Neural progenitor cell (in vitro differentiated cells): ENCODE measurements around the gene CPNE8. TPM values are rescaled to one million over a fixed set of nuclear protein-coding genes. Genes with fewer than 3 reads are reported as not detected.

ENCODE experiments used
- DNase-seq: peaks from one replicate; pipeline ENCODE4 v3.0.0-alpha.2; 2016; ENCODE audit warnings: low spot score
- H2AFZ ChIP-seq: fragments of 200-600 bp; sonication (generic); replicated peaks from 2 replicates; pipeline ENCODE4 v1.6.1; 2016; ENCODE audit warnings: antibody characterized with exemption
- H3F3A ChIP-seq: fragments of 200-600 bp; sonication (generic); 2 replicates; pipeline ENCODE4 v1.6.1; 2016; ENCODE audit warnings: antibody characterized with exemption, low read depth
- H3K27ac ChIP-seq: fragments of 200-600 bp; sonication (generic); 2 replicates; pipeline ENCODE4 v1.5.1; 2016; ENCODE audit warnings: mild to moderate bottlenecking
- H3K27me3 ChIP-seq: fragments of 200-600 bp; sonication (generic); 2 replicates; pipeline ENCODE4 v1.6.1; 2016; ENCODE audit warnings: mild to moderate bottlenecking, moderate library complexity
- H3K36me3 ChIP-seq: fragments of 200-600 bp; sonication (generic); 2 replicates; pipeline ENCODE4 v1.5.1; 2016
- H3K4me1 ChIP-seq: fragments of 200-600 bp; sonication (generic); 2 replicates; pipeline ENCODE4 v1.6.1; 2016; ENCODE audit warnings: mixed run types
- H3K4me2 ChIP-seq: fragments of 200-600 bp; sonication (generic); 2 replicates; pipeline ENCODE4 v1.6.1; 2016
- H3K4me3 ChIP-seq: fragments of 200-600 bp; sonication (generic); 2 replicates; pipeline ENCODE4 v1.5.1; 2016
- H3K79me2 ChIP-seq: fragments of 200-600 bp; sonication (generic); 2 replicates; pipeline ENCODE4 v1.6.1; 2016; ENCODE audit warnings: low read depth
- H3K9ac ChIP-seq: fragments of 200-600 bp; sonication (generic); 2 replicates; pipeline ENCODE4 v1.6.1; 2016
- H3K9me3 ChIP-seq: fragments of 200-600 bp; sonication (generic); 2 replicates; pipeline ENCODE4 v1.5.1; 2016; ENCODE audit warnings: low read depth
- H4K20me1 ChIP-seq: fragments of 200-600 bp; sonication (generic); 2 replicates; pipeline ENCODE4 v1.6.1; 2016; ENCODE audit warnings: low read depth
- H3K27ac Mint-ChIP-seq: 3 replicates; pipeline ENCODE4 v1.8.0; 2021; ENCODE audit warnings: mixed read lengths
- H3K27me3 Mint-ChIP-seq: 2 replicates; pipeline ENCODE4 v1.8.0; 2022; ENCODE audit warnings: low read depth, mild to moderate bottlenecking, inconsistent platforms, moderate library complexity, mixed read lengths; ENCODE audit not compliant: insufficient read depth
- H3K36me3 Mint-ChIP-seq: 3 replicates; pipeline ENCODE4 v1.8.0; 2021; ENCODE audit warnings: mixed read lengths
- H3K4me1 Mint-ChIP-seq: 3 replicates; pipeline ENCODE4 v1.8.0; 2021; ENCODE audit warnings: mixed read lengths
- H3K4me3 Mint-ChIP-seq: 3 replicates; pipeline ENCODE4 v1.8.0; 2021; ENCODE audit warnings: mild to moderate bottlenecking, moderate library complexity, mixed read lengths
- H3K9me3 Mint-ChIP-seq: 3 replicates; pipeline ENCODE4 v1.8.0; 2020; ENCODE audit warnings: mixed read lengths
- EZH2 ChIP-seq: fragments of 200-600 bp; sonication (generic); IDR thresholded peaks from 2 replicates; pipeline ENCODE4 v1.6.1; 2017; ENCODE audit warnings: antibody characterized with exemption, mild to moderate bottlenecking, moderate library complexity
- EZH2phosphoT487 ChIP-seq: fragments of 200-600 bp; sonication (generic); IDR thresholded peaks from 2 replicates; pipeline ENCODE4 v1.6.1; 2017; ENCODE audit warnings: antibody characterized with exemption
- total RNA-seq: library from RNA; depleted of rRNA; stranded (reverse); fragments of >200 nt; gene quantifications from 2 replicates; pipeline ENCODE4 v1.2.3, GENCODE V29; 2015; ENCODE audit warnings: low replicate concordance
- TF ChIP-seq, protein P1 (sequence below): fragments of 200-600 bp; sonication (generic); IDR thresholded peaks from 2 replicates; pipeline ENCODE4 v1.5.1; 2017; ENCODE audit warnings: antibody characterized with exemption, mild to moderate bottlenecking

Gene CPNE8
- total RNA-seq, 1 donor from 2014 or later: 19.5 TPM

DNA sequence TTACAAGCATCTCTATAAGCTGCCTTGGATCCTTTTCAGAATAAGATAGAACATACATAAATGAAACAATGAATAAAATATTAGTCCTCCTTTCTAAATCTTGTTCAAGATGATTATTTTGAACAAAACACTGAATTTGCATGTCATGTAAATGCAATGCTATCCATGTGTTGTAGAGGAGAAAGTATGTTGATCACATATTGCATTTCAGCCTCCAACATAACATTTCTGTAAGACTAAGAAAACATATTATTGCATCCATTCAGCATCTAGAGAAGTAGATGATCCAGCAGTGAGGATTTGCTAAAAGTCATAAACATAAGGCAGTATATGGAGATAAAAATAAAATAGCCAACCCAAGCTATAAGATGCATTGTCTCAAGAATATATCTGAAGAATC is 172.6 kb downstream of the CPNE8 start:
- no peaks in the 10 kb centered on the region for H3K9me3 Mint-ChIP-seq
- no peak for DNase-seq
- no peaks in the 10 kb centered on the region for H3F3A ChIP-seq
- H3K9ac ChIP-seq: no peak overlapping the region
- no peak overlapping the region for H3K4me2 ChIP-seq
- H3K27ac ChIP-seq: no peak overlapping the region
- H3K4me3 ChIP-seq: no peak overlapping the region
- no peaks in the 10 kb centered on the region for H4K20me1 ChIP-seq
- H3K4me1 Mint-ChIP-seq: no peaks in the 10 kb centered on the region
- no peaks in the 10 kb centered on the region for H3K27me3 Mint-ChIP-seq
- H3K79me2 ChIP-seq: no peaks in the 10 kb centered on the region
- no peaks in the 10 kb centered on the region for H3K9me3 ChIP-seq
- no peaks in the 10 kb centered on the region for H3K36me3 ChIP-seq
- no peaks in the 10 kb centered on the region for H3K27me3 ChIP-seq
- H3K4me3 Mint-ChIP-seq: no peak overlapping the region
- TF ChIP-seq EZH2phosphoT487 (no peak), EZH2 (no peak)
- TF ChIP-seq, protein P1, sequence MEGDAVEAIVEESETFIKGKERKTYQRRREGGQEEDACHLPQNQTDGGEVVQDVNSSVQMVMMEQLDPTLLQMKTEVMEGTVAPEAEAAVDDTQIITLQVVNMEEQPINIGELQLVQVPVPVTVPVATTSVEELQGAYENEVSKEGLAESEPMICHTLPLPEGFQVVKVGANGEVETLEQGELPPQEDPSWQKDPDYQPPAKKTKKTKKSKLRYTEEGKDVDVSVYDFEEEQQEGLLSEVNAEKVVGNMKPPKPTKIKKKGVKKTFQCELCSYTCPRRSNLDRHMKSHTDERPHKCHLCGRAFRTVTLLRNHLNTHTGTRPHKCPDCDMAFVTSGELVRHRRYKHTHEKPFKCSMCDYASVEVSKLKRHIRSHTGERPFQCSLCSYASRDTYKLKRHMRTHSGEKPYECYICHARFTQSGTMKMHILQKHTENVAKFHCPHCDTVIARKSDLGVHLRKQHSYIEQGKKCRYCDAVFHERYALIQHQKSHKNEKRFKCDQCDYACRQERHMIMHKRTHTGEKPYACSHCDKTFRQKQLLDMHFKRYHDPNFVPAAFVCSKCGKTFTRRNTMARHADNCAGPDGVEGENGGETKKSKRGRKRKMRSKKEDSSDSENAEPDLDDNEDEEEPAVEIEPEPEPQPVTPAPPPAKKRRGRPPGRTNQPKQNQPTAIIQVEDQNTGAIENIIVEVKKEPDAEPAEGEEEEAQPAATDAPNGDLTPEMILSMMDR: no peak
- H3K27ac Mint-ChIP-seq: no peak overlapping the region
- H2AFZ ChIP-seq: no peak overlapping the region
- no peaks in the 10 kb centered on the region for H3K36me3 Mint-ChIP-seq
- H3K4me1 ChIP-seq: no peaks in the 10 kb centered on the region

- TF ChIP-seq, protein P1: no peak
- TF ChIP-seq EZH2 (no peak), EZH2phosphoT487 (no peak)
- H3K4me1 ChIP-seq: no peaks in the 10 kb centered on the region
- Mint-ChIP-seq H3K36me3 (no peaks in the 10 kb centered on the region), H3K4me3 (no peak overlapping the region), H3K4me1 (no peaks in the 10 kb centered on the region), H3K27ac (no peak overlapping the region), H3K27me3 (no peaks in the 10 kb centered on the region), H3K9me3 (no peaks in the 10 kb centered on the region)
- no peak for DNase-seq
- H4K20me1 ChIP-seq: no peaks in the 10 kb centered on the region
- no peak overlapping the region for H3K27ac ChIP-seq
- no peaks in the 10 kb centered on the region for H3K9me3 ChIP-seq
- H3K4me3 ChIP-seq: no peak overlapping the region
- H2AFZ ChIP-seq: no peak overlapping the region
- H3K27me3 ChIP-seq: no peaks in the 10 kb centered on the region
- no peak overlapping the region for H3K9ac ChIP-seq
- no peaks in the 10 kb centered on the region for H3K79me2 ChIP-seq
- no peaks in the 10 kb centered on the region for H3F3A ChIP-seq
- no peaks in the 10 kb centered on the region for H3K36me3 ChIP-seq
- H3K4me2 ChIP-seq: no peak overlapping the region
Observed at GRCh38 chr12:38728894-38729293, 176.5 kb downstream of the CPNE8 start.

- Histone ChIP-seq H3K4me2 (no peak overlapping the region), H3K9ac (no peak overlapping the region), H3F3A (no peaks in the 10 kb centered on the region), H3K79me2 (no peaks in the 10 kb centered on the region), H3K27ac (no peak overlapping the region), H3K27me3 (no peaks in the 10 kb centered on the region), H3K36me3 (no peaks in the 10 kb centered on the region), H3K4me3 (no peak overlapping the region), H3K9me3 (no peaks in the 10 kb centered on the region), H4K20me1 (no peaks in the 10 kb centered on the region), H3K4me1 (no peaks in the 10 kb centered on the region), H2AFZ (no peak overlapping the region)
- no peaks in the 10 kb centered on the region for H3K36me3 Mint-ChIP-seq
- H3K9me3 Mint-ChIP-seq: no peaks in the 10 kb centered on the region
- no peaks in the 10 kb centered on the region for H3K4me1 Mint-ChIP-seq
- DNase-seq: no peak
- TF ChIP-seq, protein P1: no peak
- TF ChIP-seq EZH2phosphoT487: no peak
- TF ChIP-seq EZH2: no peak
- no peak overlapping the region for H3K27ac Mint-ChIP-seq
- no peaks in the 10 kb centered on the region for H3K27me3 Mint-ChIP-seq
- no peak overlapping the region for H3K4me3 Mint-ChIP-seq
Observed at GRCh38 chr12:38721611-38722252, 183.7 kb downstream of the CPNE8 start.
